ENCODE data around the gene CASZ1.

Gene CASZ1

GRCh38 chr1:10648689-10649516 lies 147.5 kb downstream of the CASZ1 start:
- DNase-seq: no peak

- no peak for DNase-seq
These were observed 148.9 kb downstream of the CASZ1 start for GRCh38 chr1:10647414-10648170.

DNA sequence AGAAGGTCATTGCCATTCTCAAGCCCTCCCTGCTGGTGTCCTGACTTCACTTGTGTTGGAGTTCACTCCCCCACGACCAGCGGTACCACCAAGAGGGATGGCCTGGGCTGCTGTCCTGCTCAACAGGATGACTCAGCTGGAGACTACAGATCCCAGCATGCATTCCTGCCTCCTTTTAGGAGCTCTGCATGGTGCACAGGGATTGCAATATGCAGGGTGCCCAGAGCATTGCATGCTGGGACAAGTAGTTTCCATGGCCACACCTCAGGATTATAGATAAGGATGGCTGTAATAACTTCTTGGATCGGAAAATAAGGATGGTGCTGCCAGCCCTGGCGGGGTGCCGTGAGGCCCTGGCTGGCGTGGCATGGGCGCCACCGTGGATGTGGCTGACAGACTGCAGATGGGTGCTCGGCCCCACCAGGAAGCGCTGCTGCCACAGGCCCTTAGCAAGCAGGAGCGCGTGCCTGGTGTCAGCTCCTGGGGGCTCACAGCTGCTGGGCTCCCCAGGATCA lies 150.0 kb downstream of the CASZ1 start:
- DNase-seq: no peak

GRCh38 chr1:10644307-10645128 lies 151.9 kb downstream of the CASZ1 start:
- no peak for DNase-seq

DNA sequence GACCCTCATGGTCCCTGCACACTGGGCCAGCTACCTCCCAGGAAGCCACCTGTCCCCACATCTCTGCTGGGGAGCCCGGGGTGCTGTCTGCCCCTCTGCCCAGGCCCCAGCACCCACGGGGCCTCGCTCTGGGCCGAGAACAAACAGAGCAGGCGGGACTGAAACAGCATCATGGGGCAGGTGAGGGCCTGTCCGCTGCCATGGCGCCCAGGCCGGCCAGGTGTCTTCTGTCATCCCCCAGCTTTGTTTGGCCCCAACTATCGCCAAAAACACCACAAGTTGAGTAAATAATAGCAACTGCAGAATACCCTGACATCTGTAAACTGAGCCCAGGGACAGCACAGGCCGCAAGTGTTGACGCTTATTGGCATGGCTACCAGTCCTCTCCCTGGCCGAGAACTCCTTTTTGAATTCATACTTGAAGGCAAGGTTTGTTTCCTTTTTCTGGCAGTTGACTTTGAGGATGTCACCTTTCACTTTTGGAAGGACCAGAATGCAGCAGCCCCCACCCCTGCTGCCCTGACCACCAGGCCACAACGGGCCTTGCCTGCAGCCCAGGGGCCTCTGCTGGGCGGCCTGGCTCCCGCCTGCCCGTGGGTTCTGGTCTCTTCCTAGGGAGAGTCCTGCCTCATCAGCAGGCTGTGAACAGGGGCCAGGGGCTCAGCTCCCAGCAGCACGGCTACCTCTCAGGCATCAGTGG lies 152.7 kb downstream of the CASZ1 start:
- DNase-seq: no peak

- DNase-seq: no peak
These were observed 153.9 kb downstream of the CASZ1 start for GRCh38 chr1:10642403-10643080.

- DNase-seq: no peak
These were observed 154.5 kb downstream of the CASZ1 start for GRCh38 chr1:10641976-10642375.

- DNase-seq: no peak
These were observed 155.4 kb downstream of the CASZ1 start for GRCh38 chr1:10640843-10641553.

DNA sequence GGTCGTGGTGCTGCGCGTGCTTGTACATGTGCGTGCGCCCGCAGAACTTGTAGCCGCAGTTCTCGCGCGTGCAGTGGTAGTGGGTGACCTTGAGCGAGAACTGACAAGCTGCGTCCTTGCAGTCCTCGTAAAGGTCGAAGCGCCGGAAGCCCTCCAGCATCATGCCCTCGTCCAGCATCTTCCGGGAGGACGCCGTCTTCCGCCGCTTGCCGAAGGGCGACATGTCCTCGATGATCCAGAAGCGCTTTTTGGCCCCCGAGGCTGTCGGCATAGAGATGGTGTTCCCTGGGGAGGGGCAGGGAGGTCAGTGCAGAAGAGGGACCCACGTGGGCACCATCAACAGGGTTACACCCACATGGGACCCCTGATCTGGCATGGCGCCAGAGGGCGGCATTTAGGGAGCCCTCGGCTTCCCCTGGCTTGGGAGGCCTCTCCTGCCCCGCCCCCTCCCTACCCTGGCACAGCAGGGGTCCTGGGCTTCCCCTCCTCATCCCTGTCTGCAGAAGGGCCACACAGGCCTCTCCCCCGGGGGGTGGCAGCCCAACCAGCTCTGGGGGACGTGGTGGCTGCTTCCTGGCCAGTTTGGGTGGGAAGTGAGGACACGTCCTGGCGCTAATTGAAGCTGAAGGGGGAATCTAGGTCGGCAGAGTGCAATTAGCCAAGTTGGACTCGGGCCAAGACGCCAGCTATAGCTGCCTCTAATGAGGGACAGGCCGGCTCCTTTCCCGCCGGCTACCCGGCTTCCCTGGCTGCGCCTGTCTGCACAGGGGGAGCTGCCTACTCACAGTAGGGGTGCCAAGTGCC lies 156.5 kb downstream of the CASZ1 start:
- DNase-seq: no peak

DNA sequence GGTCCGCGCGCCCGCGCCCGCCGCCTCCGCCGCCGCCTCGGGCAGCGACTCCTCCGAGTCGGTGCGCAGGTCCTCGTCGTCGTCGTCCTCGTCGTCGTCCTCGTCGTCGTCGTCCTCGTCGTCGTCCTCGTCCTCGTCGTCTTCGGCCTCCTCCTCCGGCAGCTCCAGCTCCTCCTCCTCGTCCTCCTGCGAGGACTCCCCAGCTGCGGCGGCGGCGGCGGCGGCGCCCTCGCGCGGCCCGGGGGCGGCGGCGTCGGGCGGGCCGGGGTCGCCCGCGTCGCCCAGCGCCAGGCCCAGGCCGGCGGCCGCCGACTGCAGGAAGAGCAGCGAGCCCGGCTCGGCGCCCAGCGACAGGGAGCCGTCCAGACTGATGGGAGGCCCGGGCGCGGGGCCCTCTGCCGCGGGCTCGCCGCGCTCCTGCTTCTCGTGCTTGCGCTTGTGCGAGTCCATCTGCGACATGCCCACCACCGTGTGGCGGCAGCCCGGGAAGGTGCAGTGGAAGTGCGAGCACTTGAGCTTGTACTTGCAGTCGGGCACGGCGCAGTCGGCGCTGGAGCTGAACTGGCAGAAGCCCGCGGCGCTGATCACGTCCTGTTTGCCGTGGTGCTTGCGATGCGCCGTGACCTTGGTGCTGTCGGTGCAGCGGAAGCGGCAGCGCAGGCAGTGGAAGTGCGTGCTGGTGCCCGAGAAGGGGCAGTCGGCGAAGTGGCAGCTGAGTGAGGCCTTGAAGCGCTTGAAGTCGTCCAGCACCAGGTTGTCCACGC lies 157.3 kb downstream of the CASZ1 start:
- DNase-seq: no peak

- no peak for DNase-seq
These were observed 157.9 kb downstream of the CASZ1 start for GRCh38 chr1:10638559-10639005.

- no peak for DNase-seq
These were observed 158.4 kb downstream of the CASZ1 start for GRCh38 chr1:10637834-10638558.

DNA sequence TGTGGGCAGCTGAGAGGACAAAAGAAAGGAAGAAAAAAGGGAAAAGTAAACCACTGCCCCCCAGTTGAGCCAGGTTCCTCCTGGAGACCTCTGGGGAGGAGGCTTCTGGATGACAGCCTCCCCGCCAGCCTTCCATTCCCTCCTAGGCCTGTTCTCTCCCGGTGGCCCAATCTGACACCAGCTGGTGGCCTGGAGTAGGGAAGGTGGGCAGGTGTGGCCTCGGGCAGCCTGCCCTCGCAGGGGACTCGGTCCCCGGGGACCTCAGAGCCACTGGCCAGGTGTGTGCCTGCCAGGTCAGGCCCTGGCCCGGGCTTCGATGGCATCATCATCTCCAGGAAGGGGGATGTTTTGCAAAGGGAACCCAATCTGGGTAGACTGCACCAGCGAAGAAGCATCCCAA lies 159.0 kb downstream of the CASZ1 start:
- DNase-seq: no peak

DNA sequence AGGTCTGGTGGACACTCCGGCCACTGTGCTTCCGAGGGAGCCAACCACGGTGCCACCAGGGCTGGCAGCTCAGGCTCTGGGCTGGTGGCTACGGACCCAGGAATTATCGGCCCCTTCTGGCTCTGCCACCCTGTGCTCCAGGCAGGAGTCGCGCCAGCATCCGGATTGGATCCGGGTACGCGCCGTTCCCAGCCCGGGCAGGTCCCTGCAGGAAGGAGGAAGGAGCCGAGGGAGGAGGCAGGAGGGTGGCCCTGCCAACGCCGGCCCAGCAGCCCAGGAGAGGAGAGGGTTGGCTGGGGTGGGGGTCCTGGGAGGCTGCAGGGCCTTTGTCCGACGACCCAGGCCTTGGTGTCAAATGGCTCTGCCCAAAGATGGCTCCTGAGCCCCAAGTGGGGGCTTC lies 160.5 kb downstream of the CASZ1 start:
- no peak for DNase-seq

DNA sequence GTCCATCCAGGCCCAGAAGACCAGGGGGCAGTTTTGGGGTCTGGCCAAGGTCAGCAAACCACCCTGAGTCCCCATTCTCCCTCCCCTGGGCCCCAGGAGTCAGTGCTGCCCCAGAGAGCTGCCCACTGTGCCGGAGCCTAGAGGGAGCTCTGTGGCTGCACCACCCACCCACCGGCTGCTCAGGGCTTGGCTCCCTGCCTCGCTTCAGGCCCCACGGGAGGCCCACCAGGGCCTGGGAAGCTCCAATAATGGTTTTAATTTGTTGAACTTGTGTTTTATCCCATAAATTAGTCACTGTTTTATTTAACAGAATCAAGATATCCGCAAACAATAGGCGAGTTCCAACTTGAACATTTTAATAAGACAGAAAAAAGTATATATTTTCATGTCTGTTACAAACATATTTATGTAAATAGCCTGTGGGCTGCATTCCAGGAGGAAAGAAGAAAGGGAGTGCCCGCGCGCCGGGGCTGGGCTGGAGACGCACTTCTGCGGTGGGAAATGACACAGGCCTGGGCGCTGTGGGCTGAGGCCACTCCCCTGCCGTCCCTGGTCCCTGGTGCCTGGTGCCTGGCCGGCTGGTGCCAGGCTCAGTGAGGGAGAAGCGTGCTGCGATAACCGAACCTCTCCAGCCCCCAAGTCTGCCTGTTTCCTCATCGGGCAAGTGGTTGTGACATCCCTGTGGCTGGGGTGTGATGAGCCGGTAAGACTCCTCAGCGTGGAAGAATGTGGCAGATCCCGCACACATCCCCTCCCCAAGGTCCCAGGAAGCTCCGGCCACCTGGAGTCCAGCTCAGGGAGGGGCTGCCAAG lies 161.2 kb downstream of the CASZ1 start:
- DNase-seq: no peak

DNA sequence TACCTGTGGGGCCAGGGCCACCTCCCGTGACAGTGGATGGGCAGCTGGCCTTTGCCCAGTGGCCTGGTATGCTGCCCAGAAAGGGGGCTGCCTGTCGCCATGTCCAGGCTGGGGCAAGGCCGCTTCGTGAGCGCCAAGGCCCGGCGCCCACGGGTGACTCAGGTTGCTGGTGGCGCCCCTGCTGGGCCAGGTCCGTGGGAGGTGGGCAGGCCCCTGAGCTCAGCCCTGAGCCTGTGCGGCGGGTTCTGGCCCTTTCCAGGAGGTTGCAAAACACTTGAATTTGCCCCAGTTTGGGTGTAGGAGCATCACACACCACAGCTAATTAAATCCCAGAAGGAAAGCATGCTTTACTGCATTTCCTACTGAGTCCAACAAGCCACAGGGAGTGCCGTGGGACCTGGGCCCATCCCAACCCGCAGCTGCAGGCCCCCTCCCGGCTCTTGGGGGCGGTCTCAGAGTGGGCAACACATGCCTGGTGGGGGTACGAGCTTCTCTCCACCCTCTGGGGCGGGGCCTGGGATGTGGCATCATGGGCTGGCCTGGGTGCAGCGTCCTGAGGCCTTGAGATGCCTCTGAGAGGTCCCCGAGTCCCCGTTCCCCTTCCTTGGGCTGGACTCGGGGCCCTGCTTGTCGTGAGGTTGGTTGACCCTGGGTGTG lies 161.9 kb downstream of the CASZ1 start:
- DNase-seq: no peak

DNA sequence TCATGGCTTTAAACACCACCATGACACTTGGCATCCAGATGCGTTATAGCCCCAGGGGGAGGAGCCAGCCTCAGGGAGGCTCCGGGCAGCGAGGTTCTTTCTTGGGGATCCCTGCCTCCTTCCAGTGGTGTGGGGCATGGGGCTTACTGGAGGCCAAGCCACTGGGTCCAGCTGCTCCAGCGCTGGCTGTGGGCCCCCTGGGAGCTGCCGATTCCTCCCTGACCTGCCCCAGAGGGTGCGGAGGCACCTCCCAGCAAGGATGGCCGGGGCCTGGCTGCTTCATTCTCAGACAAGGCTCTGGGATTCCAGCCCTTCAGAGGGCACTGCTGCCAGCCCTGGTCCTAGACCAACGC lies 162.4 kb downstream of the CASZ1 start:
- no peak for DNase-seq
